Neural cell (in vitro differentiated cells): ENCODE measurements around the gene SLC22A16. TPM values are rescaled to one million over a fixed set of nuclear protein-coding genes. Genes with fewer than 3 reads are reported as not detected.
"Not testable (repeated sequence)": the region's sequence is repeated elsewhere in the genome, so short reads cannot be mapped to it uniquely, and the experiment has no call there.

Experiments
- H2AFZ ChIP-seq: fragments of 200-600, 300-800 bp; sonication (generic), shearing (Covaris generic); 2 replicates; pipeline ENCODE4 v1.6.0; 2014; ENCODE audit warnings: low read depth, mild to moderate bottlenecking, antibody characterized with exemption, low read length, moderate library complexity
- H3F3A ChIP-seq: fragments of 200-600 bp; shearing (Covaris generic); 2 replicates; pipeline ENCODE4 v1.6.1; 2016; ENCODE audit warnings: mild to moderate bottlenecking, moderate library complexity, mixed read lengths, antibody characterized with exemption, low read length; ENCODE audit not compliant: insufficient read depth, poor library complexity, severe bottlenecking
- H3K27ac ChIP-seq: fragments of 200-600, 300-800 bp; sonication (generic), shearing (Covaris generic); 2 replicates; pipeline ENCODE4 v1.5.1; 2014; ENCODE audit warnings: mild to moderate bottlenecking, low read length, moderate library complexity
- H3K27me3 ChIP-seq: fragments of 300-800, 200-600 bp; sonication (generic), shearing (Covaris generic); 2 replicates; pipeline ENCODE4 v1.6.0; 2014; ENCODE audit warnings: mild to moderate bottlenecking, low read depth, low read length, moderate library complexity; ENCODE audit not compliant: insufficient read depth
- H3K36me3 ChIP-seq: fragments of 300-800, 200-600 bp; sonication (generic), shearing (Covaris generic); 2 replicates; pipeline ENCODE4 v1.5.1; 2014; ENCODE audit warnings: mild to moderate bottlenecking, antibody characterized with exemption, low read length, moderate library complexity; ENCODE audit not compliant: insufficient read depth
- H3K4me2 ChIP-seq: fragments of 300-800, 200-600 bp; sonication (generic), shearing (Covaris generic); 2 replicates; pipeline ENCODE4 v1.6.0; 2014; ENCODE audit warnings: mild to moderate bottlenecking, low read length
- H3K4me3 ChIP-seq: fragments of 300-800, 200-600 bp; sonication (generic), shearing (Covaris generic); 2 replicates; pipeline ENCODE4 v1.5.1; 2014; ENCODE audit warnings: mild to moderate bottlenecking, low read length, moderate library complexity
- H3K79me2 ChIP-seq: fragments of 200-600 bp; shearing (Covaris generic); replicated peaks from 2 replicates; pipeline ENCODE4 v1.6.0; 2014; ENCODE audit warnings: mild to moderate bottlenecking, low read length, moderate library complexity; ENCODE audit not compliant: insufficient read depth
- H3K9ac ChIP-seq: fragments of 300-800, 200-600 bp; sonication (generic), shearing (Covaris generic); 2 replicates; pipeline ENCODE4 v1.6.1; 2016; ENCODE audit warnings: mild to moderate bottlenecking, low read length, mixed read lengths
- H3K9me2 ChIP-seq: fragments of 200-600 bp; shearing (Covaris generic); 2 replicates; pipeline ENCODE4 v1.6.1; 2016; ENCODE audit warnings: mild to moderate bottlenecking, low read length, mixed read lengths; ENCODE audit not compliant: insufficient read depth
- H3K9me3 ChIP-seq: fragments of 200-600, 300-800 bp; sonication (generic), shearing (Covaris generic); 2 replicates; pipeline ENCODE4 v1.6.1; 2016; ENCODE audit warnings: mild to moderate bottlenecking, mixed run types, low read length, moderate library complexity, mixed read lengths
- H4K20me1 ChIP-seq: fragments of 200-600 bp; shearing (Covaris generic); 2 replicates; pipeline ENCODE4 v1.6.1; 2016; ENCODE audit warnings: mild to moderate bottlenecking, mixed run types; ENCODE audit not compliant: insufficient read depth
- CTCF ChIP-seq: fragments of 450-650 bp; IDR thresholded peaks from 2 replicates; pipeline ENCODE4 v1.5.1; 2014; ENCODE audit warnings: antibody characterized with exemption, mild to moderate bottlenecking, moderate library complexity; ENCODE audit not compliant: poor library complexity, severe bottlenecking
- EP300 ChIP-seq: fragments of 450-650 bp; conservative IDR thresholded peaks from 2 replicates; pipeline ENCODE4 v1.6.1; 2014; ENCODE audit warnings: antibody characterized with exemption, mild to moderate bottlenecking, moderate library complexity; ENCODE audit not compliant: poor library complexity, severe bottlenecking
- EZH2 ChIP-seq: fragments of 200-600, 300-800 bp; shearing (Covaris generic), sonication (generic); IDR thresholded peaks from 2 replicates; pipeline ENCODE4 v1.6.1; 2014; ENCODE audit warnings: antibody characterized with exemption, low read length, borderline replicate concordance, mild to moderate bottlenecking; ENCODE audit not compliant: insufficient read depth, poor library complexity, severe bottlenecking
- MXI1 ChIP-seq: fragments of 450-650 bp; conservative IDR thresholded peaks from 2 replicates; pipeline ENCODE4 v1.6.1; 2014; ENCODE audit warnings: antibody characterized with exemption, mild to moderate bottlenecking; ENCODE audit not compliant: poor library complexity, severe bottlenecking
- POLR2AphosphoS5 ChIP-seq: IDR thresholded peaks from 2 replicates; pipeline ENCODE4 v1.6.1; 2012
- RAD21 ChIP-seq: fragments of 450-650 bp; conservative IDR thresholded peaks from 2 replicates; pipeline ENCODE4 v1.6.1; 2014; ENCODE audit warnings: antibody characterized with exemption, mild to moderate bottlenecking, moderate library complexity
- REST ChIP-seq: IDR thresholded peaks from 2 replicates; pipeline ENCODE4 v1.6.1; 2012; ENCODE audit warnings: borderline replicate concordance
- SMC3 ChIP-seq: fragments of 450-650 bp; conservative IDR thresholded peaks from 2 replicates; pipeline ENCODE4 v1.6.1; 2014; ENCODE audit warnings: antibody characterized with exemption, mild to moderate bottlenecking, moderate library complexity; ENCODE audit not compliant: poor library complexity
- TAF1 ChIP-seq: IDR thresholded peaks from 2 replicates; pipeline ENCODE4 v1.6.1; 2012; ENCODE audit warnings: low read depth
- polyA plus RNA-seq: library from polyadenylated mRNA; depleted of rRNA; stranded (reverse); fragments of >200 nt; gene quantifications from 2 replicates; pipeline ENCODE4 v1.2.3, GENCODE V29; 2014

The SLC22A16 gene
- polyA plus RNA-seq, 1 donor from 2014 or later, result not detected

GRCh38 chr6:110459137-110459536 is 17.3 kb downstream of the SLC22A16 start:
- Histone ChIP-seq H3K4me2 (no peak overlapping the region), H3K27me3 (no peaks in the 10 kb centered on the region), H3K9ac (no peak overlapping the region), H4K20me1 (no peaks in the 10 kb centered on the region), H3F3A (no peaks in the 10 kb centered on the region), H3K4me3 (no peak overlapping the region), H2AFZ (no peak overlapping the region), H3K9me2 (no peaks in the 10 kb centered on the region), H3K36me3 (no peaks in the 10 kb centered on the region), H3K9me3 (peaks cover 6% of the 10 kb centered on the region), H3K79me2 (no peaks in the 10 kb centered on the region), H3K27ac (no peak overlapping the region)
- no peak for TF ChIP-seq EP300
- TF ChIP-seq SMC3, result no peak
- TF ChIP-seq POLR2AphosphoS5, result no peak
- no peak for TF ChIP-seq RAD21
- no peak for TF ChIP-seq EZH2
- TF ChIP-seq TAF1, result no peak
- no peak for TF ChIP-seq MXI1
- TF ChIP-seq CTCF, result no peak
- TF ChIP-seq REST, result no peak

- Histone ChIP-seq H3K9ac (no peak overlapping the region), H3K79me2 (no peaks in the 10 kb centered on the region), H3K36me3 (no peaks in the 10 kb centered on the region), H3K27me3 (no peaks in the 10 kb centered on the region), H2AFZ (no peak overlapping the region), H3F3A (no peaks in the 10 kb centered on the region), H3K27ac (no peak overlapping the region), H3K9me2 (no peaks in the 10 kb centered on the region), H3K9me3 (peaks cover 6% of the 10 kb centered on the region), H3K4me3 (no peak overlapping the region), H4K20me1 (no peaks in the 10 kb centered on the region), H3K4me2 (no peak overlapping the region)
- TF ChIP-seq SMC3 (no peak), RAD21 (no peak), REST (no peak)
These were observed 17.9 kb downstream of the SLC22A16 start for GRCh38 chr6:110458476-110458875.

GRCh38 chr6:110457567-110458175 is 18.7 kb downstream of the SLC22A16 start:
- not testable (repeated sequence) for H3K27ac ChIP-seq, H3K9me3 ChIP-seq

More at GRCh38 chr6:110457567-110458175, 18.7 kb downstream of the SLC22A16 start:
- not testable (repeated sequence) for H3K79me2 ChIP-seq, H3K9ac ChIP-seq, H2AFZ ChIP-seq, H3K9me2 ChIP-seq, H3F3A ChIP-seq, H4K20me1 ChIP-seq, H3K4me3 ChIP-seq, H3K4me2 ChIP-seq, H3K36me3 ChIP-seq, H3K27me3 ChIP-seq
